HG02870 (cell line): ENCODE measurements around the gene CDYL2.

Source experiments
- ATAC-seq: cut with Tn5 transposase; IDR thresholded peaks from one replicate; pipeline ENCODE4 v1.9.1; 2021; ENCODE audit warnings: mild to moderate bottlenecking, moderate library complexity; ENCODE audit not compliant: unreplicated experiment

CDYL2 gene

DNA sequence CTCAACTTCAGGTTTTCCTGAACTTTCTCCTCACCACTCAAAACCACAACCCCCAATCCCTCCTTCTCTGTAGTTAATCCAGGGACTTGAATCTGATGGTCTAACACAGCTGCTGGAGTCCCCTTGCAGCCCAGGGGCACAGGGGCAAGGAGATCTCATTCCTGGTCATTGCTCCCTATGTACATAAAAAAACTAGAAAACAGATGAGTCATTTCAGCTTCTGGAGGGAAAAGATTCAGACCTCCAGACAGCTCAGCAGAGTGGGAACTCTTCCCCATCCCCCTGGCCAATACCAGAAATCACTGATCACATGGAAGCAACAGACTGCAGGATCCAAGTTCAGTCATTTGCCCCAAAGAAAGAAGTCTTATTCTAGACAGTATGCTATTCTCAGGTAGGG, 201.5 kb downstream of the CDYL2 start:
- no peak for ATAC-seq

DNA sequence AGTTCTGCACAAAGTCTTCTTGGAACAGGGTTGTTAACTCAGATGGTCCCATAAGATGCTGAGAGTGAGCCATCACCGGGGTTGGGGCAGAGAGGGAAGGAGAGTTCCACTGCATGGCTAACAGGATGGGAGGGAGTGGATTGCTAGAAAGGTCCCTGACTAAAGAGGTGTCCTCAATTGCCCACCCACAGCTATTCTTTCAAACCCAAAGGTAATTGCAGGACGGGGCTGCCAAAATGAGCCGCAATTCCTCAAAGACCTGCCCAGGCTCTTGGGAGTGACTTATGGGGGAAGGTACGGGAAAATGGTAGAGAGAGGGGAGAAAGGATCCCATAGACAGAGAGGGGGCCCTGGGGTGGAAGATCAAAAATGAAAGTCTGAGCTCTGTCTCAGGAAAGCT, 203.2 kb downstream of the CDYL2 start:
- ATAC-seq, result no peak

DNA sequence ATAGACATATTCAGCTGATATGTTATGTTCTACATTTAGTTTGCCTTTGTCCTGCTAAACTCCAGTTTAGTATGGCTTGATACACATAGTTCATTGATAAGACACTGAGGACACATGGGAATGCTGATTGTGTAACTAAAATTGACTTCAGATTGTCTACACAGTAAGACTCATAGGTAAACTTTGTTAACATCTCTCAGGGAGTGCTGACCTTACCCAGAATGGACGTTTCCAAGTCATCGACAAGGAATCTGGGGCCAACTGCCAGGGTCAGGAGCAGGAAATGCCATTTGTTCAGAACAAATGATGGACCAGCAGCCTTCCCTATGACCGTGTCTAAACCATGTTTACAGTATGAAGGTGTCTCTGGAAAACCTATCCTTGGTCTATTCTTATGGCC, 204.9 kb downstream of the CDYL2 start:
- ATAC-seq, result no peak

DNA sequence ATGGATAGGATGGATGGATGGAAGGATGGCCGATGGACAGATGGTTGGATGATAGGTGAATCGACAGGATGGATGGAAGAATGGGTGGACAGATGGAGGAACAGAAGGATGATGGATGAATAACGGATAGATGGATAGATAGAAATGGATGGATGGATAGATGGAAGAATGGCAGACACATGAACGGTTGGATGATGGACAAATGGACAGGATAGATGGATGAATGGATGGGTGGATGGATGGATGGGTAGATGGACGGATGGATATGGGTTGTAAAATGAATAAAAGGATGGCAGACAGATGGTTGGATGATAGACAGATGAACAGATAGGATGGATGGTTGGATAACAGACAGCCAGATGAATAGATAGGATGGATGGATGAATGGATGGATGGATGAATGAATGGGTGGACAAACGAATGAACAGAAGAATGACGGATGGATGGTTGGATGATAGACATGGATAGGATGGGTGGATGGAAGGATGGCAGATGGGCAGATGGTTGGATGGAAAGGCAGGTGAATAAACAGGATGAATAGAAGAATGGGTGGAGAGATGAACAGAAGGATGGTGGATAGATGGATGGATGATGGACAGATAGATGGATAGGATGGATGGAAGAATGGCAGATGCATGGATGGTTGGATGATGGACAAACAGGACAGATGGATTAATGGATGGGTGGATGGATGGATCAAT, 207.7 kb downstream of the CDYL2 start:
- ATAC-seq, result no peak

DNA sequence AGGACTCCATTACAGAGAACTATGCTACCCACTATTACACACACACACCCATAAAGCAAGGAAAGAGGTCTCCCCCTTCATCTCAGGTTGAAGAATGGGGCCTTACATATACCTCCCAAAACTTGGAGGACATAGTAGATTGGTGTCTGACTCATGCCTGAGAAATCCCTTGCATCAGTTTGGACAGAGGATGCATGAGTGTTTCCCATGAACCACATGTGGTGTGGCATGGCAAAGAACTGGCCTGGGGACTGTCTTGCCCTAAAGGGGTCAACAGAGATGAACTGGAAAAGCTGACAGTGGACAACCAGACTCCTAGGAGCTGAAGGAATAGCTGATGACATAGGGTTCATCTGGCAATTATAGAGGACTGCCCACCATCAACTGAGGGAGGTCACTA, 209.6 kb downstream of the CDYL2 start:
- ATAC-seq, result no peak

DNA sequence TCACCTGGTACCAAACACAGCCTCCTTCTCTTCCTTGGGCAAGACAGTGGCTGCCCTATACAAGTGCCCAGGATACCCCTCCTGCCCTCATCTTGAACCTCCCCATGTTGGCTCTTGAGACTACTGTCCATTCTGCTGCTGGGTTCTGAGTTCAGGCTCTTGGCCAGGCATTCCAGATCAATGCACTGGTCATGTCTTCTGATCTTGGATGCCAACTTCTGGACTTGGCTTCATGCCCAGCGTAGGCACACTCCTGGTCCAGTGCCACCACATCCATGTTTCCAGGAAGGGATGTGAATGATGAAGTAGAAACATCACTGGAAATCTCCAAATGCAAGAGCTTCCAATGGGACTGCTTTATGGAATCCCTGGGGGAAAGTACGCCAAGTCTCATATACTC, 212.1 kb downstream of the CDYL2 start:
- ATAC-seq, result no peak

DNA sequence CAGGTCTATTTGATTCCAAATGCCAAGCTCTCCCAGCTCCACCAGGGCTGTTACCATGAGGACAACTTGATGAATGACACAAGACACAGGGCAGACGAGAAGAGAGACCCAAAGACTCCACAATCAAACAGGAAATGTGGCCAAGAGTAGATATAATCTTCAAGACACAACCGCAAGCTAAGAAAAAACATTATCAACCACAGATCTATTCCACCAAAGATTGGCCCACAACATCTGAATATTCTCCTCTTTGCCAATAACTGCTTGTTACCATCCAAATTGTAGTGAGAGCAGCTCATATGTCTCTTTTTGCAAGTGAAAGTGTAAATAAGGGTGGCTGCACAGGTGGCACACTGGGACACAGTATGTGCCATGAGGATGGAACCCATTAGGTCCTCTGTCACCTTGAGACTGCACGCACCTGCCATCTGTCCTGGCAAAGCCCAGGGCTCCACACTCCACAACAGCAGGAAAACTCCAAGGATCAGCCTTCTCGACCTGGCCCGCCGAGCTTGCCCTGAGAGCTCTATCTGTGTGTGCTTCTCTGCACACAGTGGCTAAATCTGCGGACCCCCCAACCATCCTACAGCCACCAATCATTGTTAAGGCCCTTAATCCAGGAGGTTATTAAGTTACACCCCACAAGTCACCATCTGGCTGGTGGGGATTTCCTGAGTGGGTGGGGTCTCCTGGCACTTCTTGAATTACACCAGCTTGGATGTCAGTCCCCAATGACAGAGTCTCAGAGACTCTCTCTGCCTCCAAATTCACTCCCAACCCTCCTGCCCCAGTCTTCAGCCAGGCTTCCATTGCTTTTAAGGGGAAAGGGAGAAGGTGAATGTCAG, 213.1 kb downstream of the CDYL2 start:
- ATAC-seq, result no peak

DNA sequence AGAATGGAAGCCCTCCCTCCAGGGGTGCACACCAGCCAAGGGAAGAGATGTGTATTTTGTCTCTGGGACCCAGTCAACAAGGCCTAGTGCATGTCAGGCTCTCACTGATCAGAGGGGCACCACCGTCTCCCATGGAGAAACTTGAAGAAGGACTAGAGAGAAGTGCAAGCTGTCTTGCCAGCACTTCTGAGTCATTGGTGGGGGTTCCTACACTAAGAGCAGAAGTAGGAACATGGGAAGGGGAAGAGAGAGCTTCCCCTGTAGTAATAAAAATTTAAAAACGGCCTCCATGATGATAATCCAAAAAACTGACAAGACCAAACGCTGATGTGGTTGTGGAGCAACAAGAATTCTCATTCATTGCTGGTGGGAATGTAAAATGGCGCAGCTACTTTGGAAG, 217.3 kb downstream of the CDYL2 start:
- ATAC-seq, result no peak

DNA sequence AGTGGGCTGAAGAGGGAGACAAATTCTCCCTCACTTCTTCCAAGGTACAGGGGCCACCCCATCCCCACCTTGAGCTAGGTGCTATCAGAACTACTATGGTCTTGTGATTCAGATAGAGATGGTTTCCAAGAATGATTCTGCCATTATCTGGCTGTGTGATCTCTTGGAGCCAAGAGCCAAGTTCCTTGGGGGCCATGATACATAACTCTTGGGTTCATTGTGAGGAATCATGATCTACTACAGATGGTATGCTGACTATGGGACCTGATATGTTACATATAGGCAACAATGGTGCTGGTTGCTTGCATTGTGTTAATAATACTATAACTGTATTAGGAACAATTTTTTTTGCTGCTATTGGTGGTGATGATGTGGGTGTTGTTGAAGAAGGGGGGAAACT, 217.9 kb downstream of the CDYL2 start:
- ATAC-seq, result no peak

DNA sequence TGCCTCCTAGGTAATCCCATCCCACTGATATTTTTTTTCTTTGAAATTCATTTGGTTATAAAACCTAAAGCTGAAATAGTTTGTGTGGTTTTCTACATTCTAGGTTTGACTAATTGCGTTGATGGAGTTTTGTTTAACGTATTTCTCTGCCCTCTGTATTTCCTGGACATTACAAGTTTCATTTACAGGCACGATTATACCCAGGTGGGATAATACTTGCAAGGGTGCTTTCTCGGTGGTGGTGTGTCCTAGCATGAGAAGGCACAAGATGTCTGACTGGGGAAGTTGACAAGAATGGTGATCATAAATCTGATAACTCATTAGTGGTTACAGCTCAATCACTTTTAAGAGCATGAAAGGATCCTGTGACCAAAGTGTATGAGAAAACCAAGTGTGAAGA, 218.6 kb downstream of the CDYL2 start:
- peak; percentile 60 for ATAC-seq

DNA sequence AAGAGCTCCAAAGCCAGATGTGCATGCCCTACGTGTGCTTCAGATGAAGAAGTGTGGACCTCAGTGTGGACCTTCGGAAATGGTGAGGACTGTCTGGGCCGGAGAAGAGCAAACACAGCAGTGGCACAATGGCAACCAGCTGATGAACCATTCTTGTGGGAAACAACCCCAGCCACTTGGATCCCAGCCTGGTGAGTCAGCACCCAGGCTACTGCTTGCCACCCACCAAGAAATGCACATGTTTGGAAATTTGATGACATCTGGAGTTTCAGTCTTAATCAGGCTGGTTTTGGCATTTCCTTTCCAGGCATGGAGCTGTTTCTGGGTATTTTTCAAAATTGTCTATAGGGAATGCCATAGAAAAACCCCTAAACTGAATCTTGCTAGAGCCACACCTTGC, 220.9 kb downstream of the CDYL2 start:
- ATAC-seq, result no peak

DNA sequence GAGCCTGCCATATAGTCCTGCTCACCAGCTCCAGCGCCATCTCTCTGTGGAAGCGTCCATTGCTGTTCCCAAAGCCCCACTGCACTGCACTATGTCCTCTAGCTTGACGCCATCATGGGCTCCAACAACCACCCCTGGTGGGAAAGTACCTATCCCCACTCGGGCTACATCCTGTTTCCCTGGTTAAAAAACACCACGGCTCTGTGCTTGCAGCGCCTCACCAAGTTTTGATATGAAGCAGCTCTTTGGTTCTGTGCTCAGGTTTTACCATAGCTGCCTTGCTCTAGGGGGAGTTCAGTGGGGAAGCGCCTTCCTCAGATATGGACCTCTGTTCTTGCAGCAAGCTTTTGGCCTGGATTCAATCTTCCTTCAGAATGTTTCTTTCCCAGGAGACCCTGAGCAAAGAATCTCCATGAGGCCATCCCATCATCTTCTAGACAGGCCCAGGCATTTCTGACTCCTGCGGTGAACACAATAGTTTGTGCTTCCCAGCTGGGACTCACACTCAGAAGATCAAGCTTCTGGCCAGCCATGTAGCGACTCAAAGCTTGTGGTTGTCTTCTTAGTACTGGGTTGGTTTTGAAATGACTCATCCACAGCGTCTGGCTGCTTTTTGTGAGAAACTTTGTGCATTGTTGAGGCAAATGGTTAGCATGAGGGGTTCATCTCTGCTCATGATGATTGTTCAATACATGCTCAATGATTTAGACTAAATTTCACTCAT, 224.1 kb downstream of the CDYL2 start:
- ATAC-seq, result peak; percentile 85

DNA sequence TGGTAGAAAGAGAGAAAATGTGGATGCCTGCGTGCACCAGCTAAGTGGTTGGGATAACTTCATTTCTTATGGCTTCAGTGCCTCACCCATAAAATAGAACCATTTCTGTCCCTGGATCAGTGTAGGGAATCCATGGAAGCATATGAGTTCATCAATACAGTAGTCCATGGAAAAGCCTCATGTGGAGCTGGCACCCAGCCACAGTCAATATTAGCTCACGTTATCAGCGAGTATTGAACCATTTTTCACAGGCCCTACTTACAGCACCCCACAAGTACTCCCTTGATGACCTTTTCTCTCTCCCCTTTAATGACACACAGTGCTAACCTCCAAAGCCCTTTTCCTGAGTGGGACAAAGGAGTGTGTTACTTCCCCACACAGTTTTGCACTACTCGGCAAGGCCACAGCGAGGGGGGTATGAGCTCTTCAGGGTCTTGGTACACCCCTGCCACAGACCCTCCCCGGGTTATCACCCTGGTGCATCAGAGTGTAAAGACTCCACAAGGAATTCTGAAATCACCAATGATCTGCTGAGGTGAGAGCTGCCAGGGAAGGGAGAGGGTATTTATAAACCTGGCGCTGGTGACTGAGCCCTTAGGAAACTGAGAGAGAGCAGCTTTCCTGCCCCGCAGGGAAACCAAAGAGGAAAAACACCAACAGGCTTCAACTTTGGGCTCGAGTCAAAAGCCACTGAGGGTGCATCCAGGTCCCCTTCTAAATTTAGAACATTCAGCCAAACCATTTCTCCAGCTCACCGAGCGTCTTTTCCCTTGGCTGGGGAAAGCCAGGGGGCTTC, 226.7 kb downstream of the CDYL2 start:
- no peak for ATAC-seq

DNA sequence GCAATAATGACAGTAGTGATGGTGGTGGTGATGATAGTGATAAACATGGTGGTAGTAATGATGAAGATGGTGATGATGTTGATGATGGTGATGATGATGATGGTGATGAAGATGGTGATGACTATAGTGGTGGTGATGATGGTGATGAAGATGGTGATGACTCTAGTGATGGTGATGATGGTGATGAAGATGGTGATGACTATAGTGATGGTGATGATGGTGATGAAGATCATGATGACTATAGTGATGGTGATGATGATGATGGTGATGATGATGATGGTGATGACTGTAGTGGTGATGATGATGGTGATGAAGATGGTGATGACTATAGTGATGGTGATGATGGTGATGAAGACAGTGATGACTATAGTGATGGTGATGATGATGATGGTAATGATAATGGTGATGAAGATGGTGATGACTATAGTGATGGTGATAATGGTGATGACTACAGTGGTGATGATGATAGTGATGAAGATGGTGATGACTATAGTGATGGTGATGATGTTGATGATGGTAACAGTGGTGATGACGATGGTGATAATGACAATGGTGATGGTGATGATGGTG, 228.0 kb downstream of the CDYL2 start:
- ATAC-seq, result no peak

DNA sequence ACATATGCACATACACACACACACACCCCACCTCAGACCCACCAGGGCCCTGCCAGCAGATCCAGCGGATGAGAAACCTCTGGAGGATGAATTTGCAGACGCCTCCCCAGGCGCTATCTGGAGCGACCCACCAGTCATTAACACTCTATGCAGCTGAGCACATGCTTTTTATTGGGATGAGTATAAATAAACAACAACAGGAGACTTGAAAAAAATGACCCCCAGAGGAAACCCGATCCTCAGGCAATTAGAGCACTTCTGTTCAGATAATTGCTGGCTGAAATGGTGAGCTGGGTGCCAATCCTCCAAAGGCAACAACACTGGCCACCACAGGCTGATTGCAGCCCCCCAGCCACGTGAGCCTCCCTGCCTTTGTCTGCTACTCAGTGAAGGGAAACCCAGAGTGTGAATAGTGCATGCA, 230.7 kb downstream of the CDYL2 start:
- no peak for ATAC-seq

DNA sequence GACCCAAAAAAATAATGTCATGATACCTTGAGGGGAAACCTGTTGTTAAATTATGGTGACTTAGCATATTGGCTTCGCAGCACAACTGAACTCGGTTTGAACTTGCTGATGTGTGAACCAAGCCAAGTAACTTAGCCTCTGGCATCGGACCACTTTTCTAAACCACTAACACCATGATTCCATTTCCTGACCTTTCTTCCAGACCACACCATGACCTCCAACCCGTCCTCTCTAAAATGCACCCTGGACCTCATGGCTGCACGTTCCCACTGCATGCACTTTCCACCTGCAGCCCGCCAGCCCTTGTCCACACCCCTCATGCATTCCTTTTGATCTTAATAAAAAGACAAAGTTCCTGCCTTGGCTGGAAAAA, 234.3 kb downstream of the CDYL2 start:
- ATAC-seq, result no peak

DNA sequence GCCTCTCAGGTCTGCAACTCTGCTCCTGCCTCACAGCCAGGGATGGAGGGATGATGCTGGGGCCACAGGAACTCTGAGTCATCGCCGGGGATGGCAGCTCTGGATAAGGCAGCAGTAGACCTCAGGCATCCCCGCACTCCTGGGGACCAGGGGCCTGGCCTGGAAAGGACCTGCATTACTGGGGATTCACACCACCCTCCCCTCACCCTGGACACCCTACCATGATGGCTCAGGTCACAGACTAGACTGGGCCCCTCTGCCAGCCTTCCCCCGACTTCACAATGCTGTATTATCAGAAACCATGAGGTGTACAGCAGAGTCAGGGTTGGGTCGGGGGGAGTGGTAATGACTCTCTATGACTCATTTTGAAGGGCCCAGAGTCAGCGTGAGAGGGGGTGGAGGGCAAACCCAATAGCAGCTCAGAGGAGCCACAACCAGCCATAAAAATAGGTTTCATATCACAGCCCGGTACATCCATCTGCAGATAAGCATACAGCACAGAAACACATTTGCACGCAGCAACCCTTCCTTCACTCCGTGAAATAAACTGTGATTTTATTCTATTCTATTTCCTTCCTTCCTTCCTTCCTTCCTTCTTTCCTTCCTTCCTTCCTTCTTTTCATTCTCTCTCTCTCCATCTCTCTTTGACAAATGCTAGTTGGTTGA, 234.8 kb downstream of the CDYL2 start:
- ATAC-seq, result peak; percentile 66

DNA sequence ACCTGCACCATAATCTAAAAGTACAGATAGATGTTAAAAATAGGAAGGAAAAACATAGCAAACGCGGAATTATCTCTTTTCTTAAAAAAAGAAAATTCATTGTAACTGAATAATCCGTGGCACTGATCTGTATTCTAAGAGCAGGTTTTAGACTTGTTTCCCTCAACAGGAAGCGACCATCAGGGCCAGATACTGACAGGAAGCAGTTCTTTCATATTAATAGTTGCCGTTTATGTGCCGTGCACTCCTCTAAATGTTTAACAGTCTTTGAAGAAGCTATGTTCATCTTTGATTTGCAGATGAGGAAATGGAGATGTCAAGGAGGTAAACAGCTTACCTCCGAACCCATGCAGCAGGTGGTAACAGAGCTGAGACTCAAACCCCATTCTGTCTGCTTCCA, 240.0 kb downstream of the CDYL2 start:
- no peak for ATAC-seq

DNA sequence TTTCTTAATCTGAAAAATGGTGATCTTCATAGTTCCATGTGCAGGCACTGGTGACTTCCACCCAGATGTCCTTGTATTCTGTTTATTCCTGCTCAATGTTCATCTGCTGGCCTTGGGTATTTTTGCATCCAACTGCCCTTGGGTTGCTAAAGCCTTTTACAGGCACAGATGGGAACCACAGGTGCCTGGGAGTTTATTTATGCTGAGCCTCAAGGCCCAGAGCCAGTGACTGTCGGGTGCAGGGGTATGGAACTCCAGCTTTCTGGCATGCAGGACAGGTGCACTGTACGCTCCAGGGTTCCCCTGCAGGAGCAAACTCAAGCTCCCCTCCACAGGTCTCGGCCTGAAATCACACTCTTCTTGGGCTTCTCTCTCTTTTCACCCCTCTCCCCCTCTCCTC, 241.3 kb downstream of the CDYL2 start:
- ATAC-seq, result no peak

DNA sequence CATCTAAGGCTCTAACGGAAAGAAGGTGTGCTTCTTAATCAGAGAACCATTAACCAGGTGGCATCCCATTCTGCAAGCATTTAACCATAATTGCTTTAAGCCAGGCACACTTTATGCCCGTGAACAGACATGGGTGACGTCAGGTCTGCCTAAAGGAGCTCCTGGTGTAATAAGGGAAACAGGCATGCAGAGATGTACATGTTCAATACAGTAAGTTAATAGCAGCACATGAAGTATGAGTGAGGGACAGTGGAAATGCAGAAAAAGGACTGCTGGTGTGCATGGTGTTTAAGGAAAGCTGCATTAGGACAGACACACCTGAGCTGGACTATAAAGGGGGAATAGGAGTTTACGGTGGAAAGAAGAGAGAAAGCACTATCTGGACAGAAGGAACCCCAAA, 245.0 kb downstream of the CDYL2 start:
- no peak for ATAC-seq
